HepG2 (cell line): ENCODE data around the gene RHBDL1.

Experiments used
- ASH2L ChIP-seq: fragments of 300-600, 200-600 bp; sonication (generic); IDR thresholded peaks from 2 replicates; pipeline ENCODE4 v1.7.0; 2017; ENCODE audit warnings: low read depth, mild to moderate bottlenecking, moderate library complexity, mixed read lengths, low read length; ENCODE audit not compliant: insufficient read length
- POLR2A ChIP-seq, 2 experiments: IDR thresholded peaks; 2 replicates each; pipeline ENCODE4 v1.6.1; 2011; ENCODE audit warnings: low read depth in 2 of 2, low read length in 2 of 2, mild to moderate bottlenecking in 1 of 2, moderate library complexity in 1 of 2; ENCODE audit not compliant: insufficient read depth in 1 of 2
- PREB ChIP-seq: sonication (generic); formaldehyde crosslinking; IDR thresholded peaks from 2 replicates; pipeline ENCODE4 v1.4.0; 2020; ENCODE audit warnings: missing genetic modification reagents
- SP1 ChIP-seq, 2 experiments: fragments of 450-650 bp in 1 of 2; sonication (generic) in 1 of 2; formaldehyde crosslinking in 1 of 2; IDR thresholded peaks; 2 replicates each; pipeline versions ENCODE4 v1.4.0 to v1.6.1; 2016 to 2020; ENCODE audit warnings: missing genetic modification reagents in 1 of 2
- ZNF350 ChIP-seq: sonication (generic); formaldehyde crosslinking; IDR thresholded peaks from 2 replicates; pipeline ENCODE4 v1.4.0; 2020; ENCODE audit warnings: mild to moderate bottlenecking, low read depth, missing genetic modification reagents, borderline replicate concordance
- TF ChIP-seq, protein P1 (sequence below): IDR thresholded peaks from 2 replicates; pipeline ENCODE4 v1.6.1; 2012; ENCODE audit warnings: low read length, improper control_type of control experiment
- TF ChIP-seq, protein P2 (sequence below): sonication (generic); formaldehyde crosslinking; IDR thresholded peaks from 2 replicates; pipeline ENCODE4 v1.5.0; 2020; ENCODE audit warnings: mild to moderate bottlenecking, missing genetic modification reagents, moderate library complexity

DNA sequence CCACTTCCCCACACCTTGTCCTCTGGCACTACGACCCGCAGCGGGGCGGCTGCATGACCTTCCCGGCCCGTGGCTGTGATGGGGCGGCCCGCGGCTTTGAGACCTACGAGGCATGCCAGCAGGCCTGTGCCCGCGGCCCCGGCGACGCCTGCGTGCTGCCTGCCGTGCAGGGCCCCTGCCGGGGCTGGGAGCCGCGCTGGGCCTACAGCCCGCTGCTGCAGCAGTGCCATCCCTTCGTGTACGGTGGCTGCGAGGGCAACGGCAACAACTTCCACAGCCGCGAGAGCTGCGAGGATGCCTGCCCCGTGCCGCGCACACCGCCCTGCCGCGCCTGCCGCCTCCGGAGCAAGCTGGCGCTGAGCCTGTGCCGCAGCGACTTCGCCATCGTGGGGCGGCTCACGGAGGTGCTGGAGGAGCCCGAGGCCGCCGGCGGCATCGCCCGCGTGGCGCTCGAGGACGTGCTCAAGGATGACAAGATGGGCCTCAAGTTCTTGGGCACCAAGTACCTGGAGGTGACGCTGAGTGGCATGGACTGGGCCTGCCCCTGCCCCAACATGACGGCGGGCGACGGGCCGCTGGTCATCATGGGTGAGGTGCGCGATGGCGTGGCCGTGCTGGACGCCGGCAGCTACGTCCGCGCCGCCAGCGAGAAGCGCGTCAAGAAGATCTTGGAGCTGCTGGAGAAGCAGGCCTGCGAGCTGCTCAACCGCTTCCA is 42.0 kb upstream of the RHBDL1 start:
- TF ChIP-seq ZNF350 (CRISPR knock-in tag) (no peak), SP1 (IDR thresholded peaks at IDR 0.05) (no peak), SP1 (CRISPR knock-in tag; IDR thresholded peaks at IDR 0.05) (no peak), PREB (CRISPR knock-in tag) (no peak), ASH2L (no peak), POLR2A (IDR thresholded peaks at IDR 0.05; ENCODE audit: insufficient read depth in 1 of 2, low read depth in 2 of 2, low read length in 2 of 2) (no peak)
- TF ChIP-seq, protein P1, sequence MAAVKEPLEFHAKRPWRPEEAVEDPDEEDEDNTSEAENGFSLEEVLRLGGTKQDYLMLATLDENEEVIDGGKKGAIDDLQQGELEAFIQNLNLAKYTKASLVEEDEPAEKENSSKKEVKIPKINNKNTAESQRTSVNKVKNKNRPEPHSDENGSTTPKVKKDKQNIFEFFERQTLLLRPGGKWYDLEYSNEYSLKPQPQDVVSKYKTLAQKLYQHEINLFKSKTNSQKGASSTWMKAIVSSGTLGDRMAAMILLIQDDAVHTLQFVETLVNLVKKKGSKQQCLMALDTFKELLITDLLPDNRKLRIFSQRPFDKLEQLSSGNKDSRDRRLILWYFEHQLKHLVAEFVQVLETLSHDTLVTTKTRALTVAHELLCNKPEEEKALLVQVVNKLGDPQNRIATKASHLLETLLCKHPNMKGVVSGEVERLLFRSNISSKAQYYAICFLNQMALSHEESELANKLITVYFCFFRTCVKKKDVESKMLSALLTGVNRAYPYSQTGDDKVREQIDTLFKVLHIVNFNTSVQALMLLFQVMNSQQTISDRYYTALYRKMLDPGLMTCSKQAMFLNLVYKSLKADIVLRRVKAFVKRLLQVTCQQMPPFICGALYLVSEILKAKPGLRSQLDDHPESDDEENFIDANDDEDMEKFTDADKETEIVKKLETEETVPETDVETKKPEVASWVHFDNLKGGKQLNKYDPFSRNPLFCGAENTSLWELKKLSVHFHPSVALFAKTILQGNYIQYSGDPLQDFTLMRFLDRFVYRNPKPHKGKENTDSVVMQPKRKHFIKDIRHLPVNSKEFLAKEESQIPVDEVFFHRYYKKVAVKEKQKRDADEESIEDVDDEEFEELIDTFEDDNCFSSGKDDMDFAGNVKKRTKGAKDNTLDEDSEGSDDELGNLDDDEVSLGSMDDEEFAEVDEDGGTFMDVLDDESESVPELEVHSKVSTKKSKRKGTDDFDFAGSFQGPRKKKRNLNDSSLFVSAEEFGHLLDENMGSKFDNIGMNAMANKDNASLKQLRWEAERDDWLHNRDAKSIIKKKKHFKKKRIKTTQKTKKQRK, result no peak
- TF ChIP-seq, protein P2, sequence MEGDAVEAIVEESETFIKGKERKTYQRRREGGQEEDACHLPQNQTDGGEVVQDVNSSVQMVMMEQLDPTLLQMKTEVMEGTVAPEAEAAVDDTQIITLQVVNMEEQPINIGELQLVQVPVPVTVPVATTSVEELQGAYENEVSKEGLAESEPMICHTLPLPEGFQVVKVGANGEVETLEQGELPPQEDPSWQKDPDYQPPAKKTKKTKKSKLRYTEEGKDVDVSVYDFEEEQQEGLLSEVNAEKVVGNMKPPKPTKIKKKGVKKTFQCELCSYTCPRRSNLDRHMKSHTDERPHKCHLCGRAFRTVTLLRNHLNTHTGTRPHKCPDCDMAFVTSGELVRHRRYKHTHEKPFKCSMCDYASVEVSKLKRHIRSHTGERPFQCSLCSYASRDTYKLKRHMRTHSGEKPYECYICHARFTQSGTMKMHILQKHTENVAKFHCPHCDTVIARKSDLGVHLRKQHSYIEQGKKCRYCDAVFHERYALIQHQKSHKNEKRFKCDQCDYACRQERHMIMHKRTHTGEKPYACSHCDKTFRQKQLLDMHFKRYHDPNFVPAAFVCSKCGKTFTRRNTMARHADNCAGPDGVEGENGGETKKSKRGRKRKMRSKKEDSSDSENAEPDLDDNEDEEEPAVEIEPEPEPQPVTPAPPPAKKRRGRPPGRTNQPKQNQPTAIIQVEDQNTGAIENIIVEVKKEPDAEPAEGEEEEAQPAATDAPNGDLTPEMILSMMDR, result no peak
